ENCODE data around the gene PRRC2A. TPM values are rescaled to one million over a fixed set of nuclear protein-coding genes. Genes with fewer than 3 reads are reported as not detected.
A peak's percentile ranks its signal among the peaks of the same experiment; 100 is the strongest.

PRRC2A gene
- total and polyA plus RNA-seq, 7 donors: 28.8 to 109 (median 44.1) TPM

DNA sequence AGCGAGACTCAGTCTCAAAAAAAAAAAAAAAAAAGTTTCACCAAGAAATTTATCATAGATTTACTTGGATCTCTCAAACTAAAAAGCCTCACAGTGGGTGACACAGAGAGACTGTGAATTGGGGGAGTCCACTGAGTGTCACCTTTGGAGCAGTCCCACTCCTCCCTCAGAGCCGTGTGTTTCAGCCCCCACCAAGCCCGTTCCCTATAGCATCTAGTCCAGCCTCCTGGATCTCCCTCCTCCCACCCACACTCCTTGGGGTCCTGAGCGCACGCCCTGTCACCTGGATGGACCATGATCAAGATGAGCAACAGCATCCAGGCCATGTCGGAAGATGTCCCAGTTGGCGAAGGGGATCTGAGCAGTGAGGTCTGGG lies 28.1 kb upstream of the PRRC2A start:
- Histone ChIP-seq H3K4me1 (no peaks in the 10 kb centered on the region), H3K4me3 (no peak overlapping the region), H3K36me3 (no peaks in the 10 kb centered on the region), H3K27ac (no peak overlapping the region), H3K27me3 (peaks cover 0 to 6% (median 0%) of the 10 kb centered on the region in 3 donors), H3K9me3 (no peaks in the 10 kb centered on the region)
- 86 to 93% methylated on average over 7 of the region's 7 CpGs for WGBS, 2 donors
- no peak for DNase-seq
- TF ChIP-seq, protein P1, sequence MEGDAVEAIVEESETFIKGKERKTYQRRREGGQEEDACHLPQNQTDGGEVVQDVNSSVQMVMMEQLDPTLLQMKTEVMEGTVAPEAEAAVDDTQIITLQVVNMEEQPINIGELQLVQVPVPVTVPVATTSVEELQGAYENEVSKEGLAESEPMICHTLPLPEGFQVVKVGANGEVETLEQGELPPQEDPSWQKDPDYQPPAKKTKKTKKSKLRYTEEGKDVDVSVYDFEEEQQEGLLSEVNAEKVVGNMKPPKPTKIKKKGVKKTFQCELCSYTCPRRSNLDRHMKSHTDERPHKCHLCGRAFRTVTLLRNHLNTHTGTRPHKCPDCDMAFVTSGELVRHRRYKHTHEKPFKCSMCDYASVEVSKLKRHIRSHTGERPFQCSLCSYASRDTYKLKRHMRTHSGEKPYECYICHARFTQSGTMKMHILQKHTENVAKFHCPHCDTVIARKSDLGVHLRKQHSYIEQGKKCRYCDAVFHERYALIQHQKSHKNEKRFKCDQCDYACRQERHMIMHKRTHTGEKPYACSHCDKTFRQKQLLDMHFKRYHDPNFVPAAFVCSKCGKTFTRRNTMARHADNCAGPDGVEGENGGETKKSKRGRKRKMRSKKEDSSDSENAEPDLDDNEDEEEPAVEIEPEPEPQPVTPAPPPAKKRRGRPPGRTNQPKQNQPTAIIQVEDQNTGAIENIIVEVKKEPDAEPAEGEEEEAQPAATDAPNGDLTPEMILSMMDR (IDR thresholded peaks at IDR 0.05): no peak
- TF ChIP-seq POLR2A (IDR thresholded peaks at IDR 0.05) (no peak), POLR2AphosphoS5 (IDR thresholded peaks at IDR 0.05) (no peak), EP300 (IDR thresholded peaks at IDR 0.05) (no peak)
- intact Hi-C loops (cut with DNase I): no loop called here

DNA sequence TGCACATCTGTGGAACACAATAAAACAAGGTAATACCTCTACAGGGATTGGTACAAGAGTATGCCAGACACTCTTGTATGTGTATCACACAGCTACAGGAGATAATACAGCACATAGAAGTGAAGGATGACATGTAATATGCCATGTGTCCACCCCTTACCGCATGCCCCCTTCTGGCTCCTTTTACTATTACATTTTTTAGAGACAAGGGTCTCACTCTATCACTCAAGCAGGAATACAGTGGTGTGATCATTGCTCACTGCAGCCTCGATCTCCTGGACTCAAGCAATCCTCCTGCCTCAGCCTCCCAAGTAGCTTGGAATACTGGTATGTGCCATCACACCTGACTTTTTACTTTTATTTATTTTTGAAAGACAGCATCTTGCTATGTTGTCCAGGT lies 23.5 kb upstream of the PRRC2A start:
- intact Hi-C loops (cut with DNase I): no loop called here
- TF ChIP-seq POLR2AphosphoS5 (IDR thresholded peaks at IDR 0.05) (no peak), EP300 (IDR thresholded peaks at IDR 0.05) (no peak), POLR2A (IDR thresholded peaks at IDR 0.05) (no peak)
- TF ChIP-seq, protein P1 (IDR thresholded peaks at IDR 0.05): peak in 3 of 4 experiments; percentile 6 to 21 (median 8)
- H3K27me3 ChIP-seq: no peaks in the 10 kb centered on the region
- H3K9me3 ChIP-seq: no peaks in the 10 kb centered on the region
- no peak overlapping the region for H3K4me3 ChIP-seq
- WGBS, 2 donors: 23% methylated on average over 2 of the region's 2 CpGs
- H3K36me3 ChIP-seq: no peaks in the 10 kb centered on the region
- no peaks in the 10 kb centered on the region for H3K4me1 ChIP-seq
- DNase-seq: no peak
- H3K27ac ChIP-seq: no peak overlapping the region

DNA sequence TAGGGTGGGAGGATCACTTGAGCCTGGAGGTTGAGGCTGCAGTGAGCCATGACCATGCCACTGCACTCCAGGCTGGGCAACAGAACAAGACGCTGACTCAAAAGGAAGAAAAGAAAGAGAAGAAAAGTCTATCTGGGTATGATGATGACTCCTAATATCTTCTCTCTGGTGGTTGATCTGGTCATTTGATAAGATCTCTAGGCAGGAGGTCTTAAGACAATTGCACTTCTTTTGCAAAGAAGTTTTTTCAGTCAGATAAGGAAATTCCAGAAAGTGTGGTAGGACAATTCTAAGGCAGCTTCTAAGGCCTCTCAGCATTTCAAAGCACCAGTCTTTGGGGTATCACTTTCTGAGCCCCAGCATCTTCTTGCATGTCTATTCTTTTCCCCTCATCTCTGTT lies 13.2 kb upstream of the PRRC2A start:
- H3K9me3 ChIP-seq: no peaks in the 10 kb centered on the region
- no peak for DNase-seq
- no peaks in the 10 kb centered on the region for H3K36me3 ChIP-seq
- 75 to 90% methylated on average over 1 of the region's 1 CpG for WGBS, 2 donors
- no peaks in the 10 kb centered on the region for H3K27me3 ChIP-seq
- H3K4me3 ChIP-seq: no peak overlapping the region
- H3K27ac ChIP-seq: no peak overlapping the region
- TF ChIP-seq EP300 (IDR thresholded peaks at IDR 0.05): no peak
- no peak for TF ChIP-seq POLR2A (IDR thresholded peaks at IDR 0.05)
- no peaks in the 10 kb centered on the region for H3K4me1 ChIP-seq
- intact Hi-C loops (cut with DNase I): no loop called here

DNA sequence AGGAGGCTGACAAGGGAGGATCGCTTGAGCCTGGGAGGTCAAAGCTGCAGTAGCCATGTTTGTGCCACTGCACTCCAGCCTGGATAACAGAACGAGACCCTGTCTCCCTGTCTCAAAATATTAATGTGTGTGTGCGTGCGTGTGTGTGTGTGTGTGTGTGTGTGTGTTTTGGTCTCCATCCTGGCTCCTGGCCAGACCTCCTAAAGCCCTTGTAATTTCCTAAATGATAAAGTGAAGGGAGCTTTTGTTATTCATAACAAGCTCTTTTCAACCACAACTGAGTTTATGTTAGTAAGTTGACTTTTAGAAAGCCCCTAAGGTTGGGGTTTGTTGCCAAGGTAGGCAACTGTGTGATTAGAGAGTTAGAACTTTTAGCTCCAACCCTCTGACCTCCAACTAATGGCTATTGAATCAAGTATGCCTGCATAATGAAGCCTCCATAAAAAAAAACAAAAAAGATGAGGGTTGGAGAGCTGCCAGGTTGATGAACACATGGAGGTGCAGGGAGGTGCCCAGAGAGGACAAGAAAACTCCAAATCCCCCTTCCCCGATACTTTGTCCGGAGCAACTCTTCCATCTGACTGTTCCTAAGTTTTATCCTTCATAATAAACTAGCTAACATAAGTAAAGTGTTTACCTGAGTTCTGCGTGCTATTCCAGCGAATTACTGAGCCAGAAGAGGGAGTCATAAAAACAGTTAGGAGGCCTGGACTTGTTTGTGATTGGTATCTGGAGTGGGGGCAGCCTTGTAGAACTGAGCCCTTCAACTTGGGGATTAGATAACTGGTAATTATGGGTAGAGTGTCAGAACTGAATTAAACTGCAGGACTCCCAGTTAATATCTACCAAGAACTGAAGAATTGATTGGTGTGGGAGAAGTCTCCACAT lies 10.8 kb upstream of the PRRC2A start:
- H3K27ac ChIP-seq: no peak overlapping the region
- 68 to 75% methylated on average over 8 of the region's 8 CpGs for whole genome bisulfite sequencing, 2 donors
- DNase-seq: no peak
- no peaks in the 10 kb centered on the region for H3K27me3 ChIP-seq
- H3K9me3 ChIP-seq: no peaks in the 10 kb centered on the region
- TF ChIP-seq, protein P1 (IDR thresholded peaks at IDR 0.05): no peak
- TF ChIP-seq POLR2A (IDR thresholded peaks at IDR 0.05) (no peak), POLR2AphosphoS5 (IDR thresholded peaks at IDR 0.05) (no peak), EP300 (IDR thresholded peaks at IDR 0.05) (no peak)
- intact Hi-C loops (cut with DNase I): no loop called here
- H3K4me1 ChIP-seq: no peaks in the 10 kb centered on the region
- no peaks in the 10 kb centered on the region for H3K36me3 ChIP-seq
- H3K4me3 ChIP-seq: no peak overlapping the region

DNA sequence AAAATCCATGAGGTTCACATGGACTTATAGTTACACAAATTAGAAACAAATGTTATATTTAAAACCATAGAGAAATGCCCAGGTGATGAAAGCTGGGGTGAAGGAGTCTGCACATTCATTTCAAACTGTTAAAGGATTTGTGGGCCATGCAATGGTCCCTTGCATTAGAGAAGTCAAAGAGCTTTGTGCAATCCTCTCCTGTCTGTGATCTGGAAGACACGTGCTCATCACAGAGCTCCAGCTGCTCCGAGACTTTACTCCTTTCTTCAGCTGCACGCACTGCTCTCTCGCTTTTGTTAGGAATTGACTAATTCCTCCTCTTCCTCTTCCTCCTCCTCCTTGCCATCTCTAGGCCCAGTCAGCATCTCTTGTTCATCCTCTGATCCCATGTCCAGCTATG lies 9.5 kb upstream of the PRRC2A start:
- intact Hi-C loops (cut with DNase I): no loop called here
- Histone ChIP-seq H3K27ac (no peak overlapping the region), H3K4me3 (no peak overlapping the region), H3K36me3 (no peaks in the 10 kb centered on the region), H3K27me3 (no peaks in the 10 kb centered on the region), H3K4me1 (no peaks in the 10 kb centered on the region), H3K9me3 (no peaks in the 10 kb centered on the region)
- TF ChIP-seq, protein P1 (IDR thresholded peaks at IDR 0.05): no peak
- TF ChIP-seq POLR2AphosphoS5 (IDR thresholded peaks at IDR 0.05): no peak
- TF ChIP-seq EP300 (IDR thresholded peaks at IDR 0.05): no peak
- no peak for TF ChIP-seq POLR2A (IDR thresholded peaks at IDR 0.05)
- no peak for DNase-seq
- 89 to 94% methylated on average over 4 of the region's 4 CpGs for WGBS, 2 donors

All from sigmoid colon (tissue), 7 donors.